ENCODE results near the gene AKR1C4. TPM values are rescaled to one million over a fixed set of nuclear protein-coding genes. Genes with fewer than 3 reads are reported as not detected.

AKR1C4 gene
- total RNA-seq, 2 experiments from 2014 or later, result not detected

DNA sequence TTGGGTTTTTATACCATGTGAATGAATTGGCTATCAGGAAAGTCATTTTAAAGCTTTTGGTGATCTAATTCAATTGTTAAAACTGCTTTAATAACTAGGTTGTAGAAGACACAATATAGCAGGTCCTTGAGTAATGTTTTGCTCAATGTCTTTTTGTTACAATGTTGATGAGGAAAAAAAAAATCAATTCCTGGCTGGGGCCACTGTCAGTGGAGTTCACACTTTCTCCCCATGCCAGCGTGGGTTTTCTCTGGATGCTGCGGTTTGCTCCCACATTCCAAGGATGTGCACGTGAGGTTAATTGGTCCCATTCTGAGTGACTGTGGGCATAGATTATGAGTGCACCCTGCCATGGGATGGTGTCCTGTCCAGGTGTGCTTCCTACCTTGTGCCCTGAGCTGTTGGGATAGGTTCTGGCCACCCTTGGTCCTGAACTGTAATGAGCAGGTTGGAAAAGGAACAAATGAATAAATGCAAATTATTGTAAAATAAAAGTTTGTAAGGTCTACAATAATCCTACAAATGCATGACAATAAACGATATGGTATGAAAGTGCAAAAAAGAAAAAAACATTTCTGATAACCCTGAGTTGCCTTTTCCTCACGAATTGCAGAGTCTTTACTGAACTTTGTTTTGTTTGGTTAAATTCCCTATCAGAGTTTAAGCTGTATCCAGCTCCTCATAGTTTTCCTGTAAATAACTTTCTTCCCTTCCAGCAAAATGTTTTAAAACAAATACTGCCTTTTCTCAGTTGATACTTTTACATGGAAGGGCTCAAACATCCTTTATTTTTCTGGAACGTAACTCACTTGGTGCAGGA lies 62.7 kb downstream of the AKR1C4 start:
- POLR2A ChIA-PET, result no interaction called here
- Mint-ChIP-seq H3K9me3 (peaks cover under 1% of the 10 kb centered on the region), H3K4me3 (no peak overlapping the region), H3K36me3 (ENCODE audit: low read depth) (peaks cover under 1% of the 10 kb centered on the region), H3K27ac (no peak overlapping the region), H3K27me3 (no peaks in the 10 kb centered on the region), H3K4me1 (ENCODE audit: low read depth) (no peaks in the 10 kb centered on the region)
- CTCF ChIA-PET, result no interaction called here
- DNase-seq, result no peak
- TF ChIP-seq CTCF (IDR thresholded peaks at IDR 0.05), result no peak
- intact Hi-C loops (cut with micrococcal nuclease), result no loop called here
- no peak for ATAC-seq

- TF ChIP-seq CTCF (IDR thresholded peaks at IDR 0.05), result no peak
- intact Hi-C loops (cut with micrococcal nuclease), result no loop called here
- Mint-ChIP-seq H3K27ac (no peak overlapping the region), H3K4me1 (ENCODE audit: low read depth) (no peaks in the 10 kb centered on the region), H3K9me3 (peaks cover 4% of the 10 kb centered on the region), H3K27me3 (no peaks in the 10 kb centered on the region), H3K4me3 (no peak overlapping the region), H3K36me3 (ENCODE audit: low read depth) (peaks cover 2% of the 10 kb centered on the region)
- POLR2A ChIA-PET, result no interaction called here
- DNase-seq (no peak), ATAC-seq (no peak)
- CTCF ChIA-PET, result no interaction called here
Observed at GRCh38 chr10:5259952-5260578, 63.4 kb downstream of the AKR1C4 start.

DNA sequence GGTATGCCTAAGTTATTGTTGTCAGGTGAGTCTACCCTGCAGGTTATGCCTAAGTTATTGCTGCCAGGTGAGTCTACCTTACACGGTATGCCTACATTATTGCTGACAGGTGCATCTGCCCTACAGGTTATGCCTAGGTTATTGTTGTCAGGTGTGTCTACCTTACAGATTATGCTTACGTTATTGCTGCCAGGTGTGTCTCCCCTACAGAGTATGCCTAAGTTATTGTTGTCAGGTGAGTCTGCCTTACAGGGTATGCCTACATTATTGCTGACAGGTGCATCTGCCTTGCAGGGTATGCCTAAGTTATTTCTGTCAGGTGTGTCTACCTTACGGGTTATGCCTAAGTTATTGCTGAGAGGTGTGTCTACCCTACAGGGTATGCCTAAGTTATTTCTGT lies 64.2 kb downstream of the AKR1C4 start:
- H3K36me3 Mint-ChIP-seq (ENCODE audit: low read depth), result peaks cover 4% of the 10 kb centered on the region
- no peaks in the 10 kb centered on the region for H3K4me1 Mint-ChIP-seq (ENCODE audit: low read depth)
- intact Hi-C loops (cut with micrococcal nuclease), result no loop called here
- POLR2A ChIA-PET, result no interaction called here
- ATAC-seq (no peak), DNase-seq (no peak)
- no peak overlapping the region for H3K4me3 Mint-ChIP-seq
- CTCF ChIA-PET, result no interaction called here
- peaks cover 8% of the 10 kb centered on the region for H3K9me3 Mint-ChIP-seq
- no peak for TF ChIP-seq CTCF (IDR thresholded peaks at IDR 0.05)
- no peaks in the 10 kb centered on the region for H3K27me3 Mint-ChIP-seq
- H3K27ac Mint-ChIP-seq, result no peak overlapping the region

DNA sequence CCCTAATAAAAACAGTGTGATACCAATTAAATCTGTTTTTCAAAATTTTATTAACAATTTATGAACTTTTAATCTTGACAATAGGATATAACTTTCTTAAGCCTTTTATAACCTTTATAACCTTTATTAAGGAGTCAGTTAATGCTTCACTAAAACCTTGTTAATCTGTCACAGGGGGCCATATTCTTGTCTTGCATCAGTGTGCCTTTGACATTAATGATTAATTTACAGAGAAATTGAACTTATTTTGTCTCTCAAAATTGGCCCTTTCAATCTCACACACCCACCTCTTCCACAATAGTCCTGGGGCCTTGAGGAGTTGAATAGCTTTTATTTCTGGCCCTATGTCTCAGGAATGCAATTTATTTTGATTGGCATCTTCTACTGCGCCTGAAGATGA lies 68.5 kb downstream of the AKR1C4 start:
- H3K4me1 Mint-ChIP-seq (ENCODE audit: low read depth), result no peaks in the 10 kb centered on the region
- no peak overlapping the region for H3K4me3 Mint-ChIP-seq
- peaks cover 7% of the 10 kb centered on the region for H3K36me3 Mint-ChIP-seq (ENCODE audit: low read depth)
- ChIA-PET POLR2A (no interaction called here), CTCF (no interaction called here)
- TF ChIP-seq CTCF (IDR thresholded peaks at IDR 0.05), result no peak
- ATAC-seq (no peak), DNase-seq (no peak)
- peaks cover 12% of the 10 kb centered on the region for H3K9me3 Mint-ChIP-seq
- no peaks in the 10 kb centered on the region for H3K27me3 Mint-ChIP-seq
- no peak overlapping the region for H3K27ac Mint-ChIP-seq
- intact Hi-C loops (cut with micrococcal nuclease), result no loop called here

- DNase-seq, result no peak
- intact Hi-C loops (cut with micrococcal nuclease), result no loop called here
- TF ChIP-seq CTCF (IDR thresholded peaks at IDR 0.05), result no peak
- Mint-ChIP-seq H3K4me3 (no peak overlapping the region), H3K9me3 (peaks cover 12% of the 10 kb centered on the region), H3K27ac (no peak overlapping the region), H3K27me3 (no peaks in the 10 kb centered on the region), H3K36me3 (ENCODE audit: low read depth) (peaks cover 7% of the 10 kb centered on the region), H3K4me1 (ENCODE audit: low read depth) (no peaks in the 10 kb centered on the region)
- ChIA-PET POLR2A (no interaction called here), CTCF (no interaction called here)
- no peak for ATAC-seq
Observed at GRCh38 chr10:5266351-5266750, 69.7 kb downstream of the AKR1C4 start.
